OCI-LY1 (cell line): ENCODE data around the gene RENBP.

Experiments used
- H2AFZ ChIP-seq: fragments of 200-600 bp; sonication (generic), shearing (Covaris generic); 2 replicates; pipeline ENCODE4 v1.6.0; 2014; ENCODE audit warnings: antibody characterized with exemption, mild to moderate bottlenecking, low read length
- H3F3A ChIP-seq: fragments of 200-600 bp; sonication (generic), shearing (Covaris generic); 2 replicates; pipeline ENCODE4 v1.6.0; 2014; ENCODE audit warnings: mild to moderate bottlenecking, antibody characterized with exemption, low read length, moderate library complexity; ENCODE audit not compliant: insufficient read depth
- H3K27ac ChIP-seq: fragments of 200-600 bp; sonication (generic); 2 replicates; pipeline ENCODE4 v1.5.1; 2014; ENCODE audit warnings: low read length, mixed run types, mild to moderate bottlenecking, low read depth; ENCODE audit not compliant: poor library complexity, severe bottlenecking
- H3K27me3 ChIP-seq: fragments of 200-600 bp; sonication (generic); 2 replicates; pipeline ENCODE4 v1.6.0; 2014; ENCODE audit warnings: antibody characterized with exemption, mild to moderate bottlenecking, low read length, moderate library complexity; ENCODE audit not compliant: insufficient read depth
- H3K36me3 ChIP-seq: fragments of 200-600 bp; sonication (generic); 2 replicates; pipeline ENCODE4 v1.6.1; 2014; ENCODE audit warnings: mild to moderate bottlenecking, antibody characterized with exemption, low read length, moderate library complexity, mixed read lengths; ENCODE audit not compliant: insufficient read depth
- H3K4me1 ChIP-seq: fragments of 200-600 bp; sonication (generic); 2 replicates; pipeline ENCODE4 v1.5.1; 2014; ENCODE audit warnings: mild to moderate bottlenecking, low read length, moderate library complexity; ENCODE audit not compliant: insufficient read depth, severe bottlenecking
- H3K4me2 ChIP-seq: fragments of 200-600 bp; sonication (generic), shearing (Covaris generic); 2 replicates; pipeline ENCODE4 v1.6.1; 2014; ENCODE audit warnings: low read length
- H3K4me3 ChIP-seq: fragments of 200-600 bp; sonication (generic); 2 replicates; pipeline ENCODE4 v1.5.1; 2014; ENCODE audit warnings: low read length, low read depth, mild to moderate bottlenecking, mixed read lengths; ENCODE audit not compliant: poor library complexity, severe bottlenecking
- H3K79me2 ChIP-seq: fragments of 200-600 bp; shearing (Covaris generic); 2 replicates; pipeline ENCODE4 v1.6.1; 2016; ENCODE audit warnings: mixed run types, low read length, mixed read lengths; ENCODE audit not compliant: insufficient read depth
- H3K9ac ChIP-seq: fragments of 200-600 bp; sonication (generic), shearing (Covaris generic); 2 replicates; pipeline ENCODE4 v1.6.1; 2014; ENCODE audit warnings: mild to moderate bottlenecking, low read length, mixed read lengths
- H3K9me2 ChIP-seq: fragments of 200-600 bp; sonication (generic), shearing (Covaris generic); 2 replicates; pipeline ENCODE4 v1.6.1; 2014; ENCODE audit warnings: low read depth, mild to moderate bottlenecking, low read length, mixed read lengths
- H3K9me3 ChIP-seq: fragments of 200-600 bp; shearing (Covaris generic); 2 replicates; pipeline ENCODE4 v1.6.1; 2014; ENCODE audit warnings: low read length, mixed read lengths
- H4K20me1 ChIP-seq: fragments of 200-600 bp; sonication (generic), shearing (Covaris generic); 2 replicates; pipeline ENCODE4 v1.6.0; 2016; ENCODE audit warnings: mild to moderate bottlenecking, low read length; ENCODE audit not compliant: insufficient read depth
- EZH2 ChIP-seq: fragments of 200-600 bp; sonication (generic), shearing (Covaris generic); IDR thresholded peaks from 2 replicates; pipeline ENCODE4 v1.8.0; 2017; ENCODE audit warnings: borderline replicate concordance, mixed run types, mild to moderate bottlenecking, antibody characterized with exemption, low read length, moderate library complexity, mixed read lengths
- TF ChIP-seq, protein P1 (sequence below): fragments of 200-600 bp; sonication (generic), shearing (Covaris generic); IDR thresholded peaks from 2 replicates; pipeline ENCODE4 v1.5.1; 2017; ENCODE audit warnings: mild to moderate bottlenecking, antibody characterized with exemption, low read length, moderate library complexity, mixed read lengths

RENBP gene

DNA sequence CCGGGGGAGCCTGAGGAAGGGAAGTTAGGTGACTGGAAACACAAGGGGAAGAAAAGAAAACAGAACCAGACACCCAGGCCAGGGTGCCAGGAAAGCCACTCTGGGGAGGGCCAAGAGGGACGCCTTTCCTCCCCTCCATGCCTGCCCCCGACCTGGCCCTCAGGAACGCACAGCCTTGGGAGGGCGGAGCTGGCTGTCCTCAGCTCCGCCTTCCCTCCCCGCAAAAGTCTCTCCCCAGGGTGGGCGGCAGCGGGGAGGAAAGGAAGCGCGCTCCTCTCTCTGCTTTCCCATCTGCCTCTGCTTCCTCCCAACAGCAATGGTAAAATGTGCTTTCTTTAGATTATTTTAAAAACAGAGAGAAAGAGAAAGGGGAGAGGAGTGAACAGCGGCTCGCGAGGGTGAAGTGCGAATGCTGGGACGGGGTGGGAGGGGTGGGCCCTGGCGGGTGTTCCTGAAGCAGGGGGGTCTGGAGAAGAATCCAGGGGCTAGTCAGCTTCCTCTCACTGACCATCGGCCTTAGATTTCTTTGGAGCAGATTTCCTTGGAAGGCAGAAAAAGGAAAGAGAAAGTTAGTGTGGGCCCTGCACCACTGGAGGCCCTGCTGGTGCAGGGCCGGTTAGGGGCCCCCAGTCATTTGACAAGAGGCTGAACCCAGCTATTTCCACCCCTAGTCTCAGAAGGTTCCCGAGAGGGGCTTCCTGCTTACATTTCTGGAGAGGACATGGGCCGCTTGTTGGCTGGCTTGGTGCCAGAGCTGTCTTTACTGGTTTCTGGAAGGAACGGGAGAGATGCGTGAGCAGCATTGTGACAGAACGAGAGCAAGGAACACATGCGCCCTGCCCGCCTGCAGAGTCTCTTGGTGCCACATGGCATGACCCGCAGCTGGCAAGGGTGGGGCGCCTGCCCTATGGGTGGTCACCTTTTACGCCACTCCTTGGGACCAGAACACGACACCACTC lies 4.7 kb upstream of the RENBP start:
- H3K4me3 ChIP-seq: no peak overlapping the region
- TF ChIP-seq EZH2: no peak
- TF ChIP-seq, protein P1, sequence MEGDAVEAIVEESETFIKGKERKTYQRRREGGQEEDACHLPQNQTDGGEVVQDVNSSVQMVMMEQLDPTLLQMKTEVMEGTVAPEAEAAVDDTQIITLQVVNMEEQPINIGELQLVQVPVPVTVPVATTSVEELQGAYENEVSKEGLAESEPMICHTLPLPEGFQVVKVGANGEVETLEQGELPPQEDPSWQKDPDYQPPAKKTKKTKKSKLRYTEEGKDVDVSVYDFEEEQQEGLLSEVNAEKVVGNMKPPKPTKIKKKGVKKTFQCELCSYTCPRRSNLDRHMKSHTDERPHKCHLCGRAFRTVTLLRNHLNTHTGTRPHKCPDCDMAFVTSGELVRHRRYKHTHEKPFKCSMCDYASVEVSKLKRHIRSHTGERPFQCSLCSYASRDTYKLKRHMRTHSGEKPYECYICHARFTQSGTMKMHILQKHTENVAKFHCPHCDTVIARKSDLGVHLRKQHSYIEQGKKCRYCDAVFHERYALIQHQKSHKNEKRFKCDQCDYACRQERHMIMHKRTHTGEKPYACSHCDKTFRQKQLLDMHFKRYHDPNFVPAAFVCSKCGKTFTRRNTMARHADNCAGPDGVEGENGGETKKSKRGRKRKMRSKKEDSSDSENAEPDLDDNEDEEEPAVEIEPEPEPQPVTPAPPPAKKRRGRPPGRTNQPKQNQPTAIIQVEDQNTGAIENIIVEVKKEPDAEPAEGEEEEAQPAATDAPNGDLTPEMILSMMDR: no peak
- H3K27ac ChIP-seq: no peak overlapping the region
- no peak overlapping the region for H3K4me2 ChIP-seq
- H3K27me3 ChIP-seq: no peaks in the 10 kb centered on the region
- no peaks in the 10 kb centered on the region for H3K9me2 ChIP-seq
- H3K9ac ChIP-seq: no peak overlapping the region
- H3K36me3 ChIP-seq: peaks cover 61% of the 10 kb centered on the region
- H3K4me1 ChIP-seq: peaks cover 7% of the 10 kb centered on the region
- H3K9me3 ChIP-seq: no peaks in the 10 kb centered on the region
- H3F3A ChIP-seq: no peaks in the 10 kb centered on the region
- H4K20me1 ChIP-seq: no peaks in the 10 kb centered on the region
- no peak overlapping the region for H2AFZ ChIP-seq
- no peaks in the 10 kb centered on the region for H3K79me2 ChIP-seq

DNA sequence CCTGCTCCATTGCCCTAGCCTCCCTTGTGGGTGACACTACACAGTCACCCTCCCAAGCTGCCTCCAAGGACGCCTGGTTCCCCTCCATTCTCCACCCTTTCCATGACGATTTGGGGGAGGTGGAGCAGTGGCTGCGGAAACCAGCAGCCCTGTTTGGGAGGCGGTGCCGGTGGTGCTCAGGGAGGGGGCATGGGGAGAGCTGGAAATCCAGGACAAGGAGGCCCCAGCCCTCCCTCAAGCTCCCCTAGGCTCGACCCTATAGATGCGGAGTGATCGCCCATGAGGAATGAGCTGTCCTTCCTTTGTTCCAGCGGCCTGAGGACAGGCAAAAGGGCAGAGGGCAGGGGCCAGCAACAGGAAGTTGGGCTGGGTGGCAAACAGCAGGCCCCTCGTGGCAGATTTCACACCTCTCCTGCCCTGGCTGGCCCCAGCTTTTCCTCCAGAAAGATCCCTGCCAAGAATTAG lies 3.6 kb upstream of the RENBP start:
- no peaks in the 10 kb centered on the region for H3K9me3 ChIP-seq
- no peak overlapping the region for H3K4me2 ChIP-seq
- H3F3A ChIP-seq: no peaks in the 10 kb centered on the region
- no peaks in the 10 kb centered on the region for H3K9me2 ChIP-seq
- no peak overlapping the region for H3K9ac ChIP-seq
- H3K27me3 ChIP-seq: no peaks in the 10 kb centered on the region
- no peaks in the 10 kb centered on the region for H4K20me1 ChIP-seq
- H3K36me3 ChIP-seq: peaks cover 51% of the 10 kb centered on the region
- no peak overlapping the region for H3K4me3 ChIP-seq
- H3K79me2 ChIP-seq: no peaks in the 10 kb centered on the region
- H3K27ac ChIP-seq: peak overlapping the region; percentile 36
- no peak for TF ChIP-seq EZH2
- TF ChIP-seq, protein P1: no peak
- no peak overlapping the region for H2AFZ ChIP-seq
- peaks cover 18% of the 10 kb centered on the region for H3K4me1 ChIP-seq

DNA sequence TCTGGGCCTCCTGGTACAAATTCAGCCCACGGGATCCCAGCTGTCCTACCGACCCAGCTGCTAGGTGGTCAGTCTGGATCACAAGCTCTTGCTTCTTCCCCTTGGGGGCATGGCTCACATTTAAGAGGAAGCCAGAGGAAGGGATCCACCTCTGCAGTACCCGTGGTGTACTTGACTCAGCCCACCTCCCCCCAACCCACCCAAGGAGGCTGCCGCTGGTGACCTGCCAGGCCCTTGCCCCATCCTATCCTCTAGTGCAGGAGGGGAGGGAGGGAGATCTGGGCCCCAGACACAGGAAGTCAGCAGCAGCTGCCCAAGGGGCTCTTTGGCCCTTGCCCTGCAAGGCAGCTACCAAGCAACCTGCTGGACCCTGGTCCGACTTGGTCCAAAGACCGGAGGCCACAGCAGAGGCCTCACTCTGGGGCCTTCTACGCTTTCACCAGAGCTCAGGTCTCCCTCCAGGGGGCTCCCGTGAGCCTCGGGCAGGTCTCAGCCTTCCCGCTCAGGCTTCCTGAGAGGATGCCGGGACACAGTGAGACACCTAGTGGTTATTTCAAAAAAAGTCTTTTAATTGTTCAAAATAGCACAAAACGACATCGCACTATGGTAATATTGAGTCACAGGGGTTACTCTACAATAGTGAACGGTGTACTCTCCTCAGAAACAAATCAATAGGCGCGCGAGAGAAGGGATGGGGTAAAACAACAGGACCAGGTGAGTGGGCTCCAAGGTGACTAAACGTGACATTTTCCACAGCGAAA lies 2.7 kb upstream of the RENBP start:
- no peak overlapping the region for H3K4me2 ChIP-seq
- no peaks in the 10 kb centered on the region for H3F3A ChIP-seq
- peaks cover 42% of the 10 kb centered on the region for H3K36me3 ChIP-seq
- H4K20me1 ChIP-seq: no peaks in the 10 kb centered on the region
- H3K79me2 ChIP-seq: no peaks in the 10 kb centered on the region
- no peak overlapping the region for H3K4me3 ChIP-seq
- H3K9me2 ChIP-seq: no peaks in the 10 kb centered on the region
- H3K27ac ChIP-seq: peak overlapping the region; percentile 36
- H3K9me3 ChIP-seq: no peaks in the 10 kb centered on the region
- H3K27me3 ChIP-seq: no peaks in the 10 kb centered on the region
- TF ChIP-seq EZH2: no peak
- TF ChIP-seq, protein P1: peak; percentile 84
- no peak overlapping the region for H2AFZ ChIP-seq
- no peak overlapping the region for H3K9ac ChIP-seq
- H3K4me1 ChIP-seq: peaks cover 18% of the 10 kb centered on the region
